Glomerular visceral epithelial cell (primary cell): ENCODE data around the gene TBCA.

Source experiments
- DNase-seq: peaks from one replicate; pipeline ENCODE4 v3.0.0-alpha.2; 2016; ENCODE audit errors: extremely low spot score

Gene TBCA

GRCh38 chr5:77643654-77644370 is 132.3 kb downstream of the TBCA start:
- DNase-seq = no peak

- no peak for DNase-seq
Measured at GRCh38 chr5:77642738-77643653, 133.1 kb downstream of the TBCA start.

GRCh38 chr5:77641963-77642737 is 134.0 kb downstream of the TBCA start:
- no peak for DNase-seq

- no peak for DNase-seq
Measured at GRCh38 chr5:77641397-77641943, 134.7 kb downstream of the TBCA start.
